ENCODE data around the gene CD81.

Gene CD81

GRCh38 chr11:2375964-2376551 is 1.1 kb upstream of the CD81 start:
- no peak for DNase-seq (ENCODE audit: low read depth in 2 of 2)

- no peak for DNase-seq (ENCODE audit: low read depth in 2 of 2)
Measured at GRCh38 chr11:2377511-2378443, 667 bp downstream of the CD81 start.

- no peak for DNase-seq (ENCODE audit: low read depth in 2 of 2)
Measured at GRCh38 chr11:2378527-2379210, 1.6 kb downstream of the CD81 start.

- DNase-seq (ENCODE audit: low read depth in 2 of 2) = no peak
Measured at GRCh38 chr11:2379466-2380174, 2.5 kb downstream of the CD81 start.

- DNase-seq (ENCODE audit: low read depth in 2 of 2) = no peak
Measured at GRCh38 chr11:2380396-2380795, 3.3 kb downstream of the CD81 start.

- no peak for DNase-seq (ENCODE audit: low read depth in 2 of 2)
Measured at GRCh38 chr11:2380807-2381350, 3.8 kb downstream of the CD81 start.

- no peak for DNase-seq (ENCODE audit: low read depth in 2 of 2)
Measured at GRCh38 chr11:2381494-2382128, 4.5 kb downstream of the CD81 start.

- DNase-seq (ENCODE audit: low read depth in 2 of 2) = no peak
Measured at GRCh38 chr11:2382129-2382517, 5.0 kb downstream of the CD81 start.

- no peak for DNase-seq (ENCODE audit: low read depth in 2 of 2)
Measured at GRCh38 chr11:2382936-2383851, 6.1 kb downstream of the CD81 start.

- DNase-seq (ENCODE audit: low read depth in 2 of 2) = no peak
Measured at GRCh38 chr11:2383852-2384804, 7.0 kb downstream of the CD81 start.

- no peak for DNase-seq (ENCODE audit: low read depth in 2 of 2)
Measured at GRCh38 chr11:2385156-2386151, 8.3 kb downstream of the CD81 start.

- DNase-seq (ENCODE audit: low read depth in 2 of 2) = no peak
Measured at GRCh38 chr11:2386591-2386990, 9.5 kb downstream of the CD81 start.

- no peak for DNase-seq (ENCODE audit: low read depth in 2 of 2)
Measured at GRCh38 chr11:2387266-2387987, 10.3 kb downstream of the CD81 start.

GRCh38 chr11:2388431-2389376 is 11.6 kb downstream of the CD81 start:
- DNase-seq (ENCODE audit: low read depth in 2 of 2) = no peak

GRCh38 chr11:2389377-2390026 is 12.4 kb downstream of the CD81 start:
- no peak for DNase-seq (ENCODE audit: low read depth in 2 of 2)

All from activated CD8-positive, alpha-beta memory T cell treated with anti-CD3 and anti-CD28 coated beads for 4 hours (primary cell).